Mesothelial cell of epicardium (in vitro differentiated cells): ENCODE data around the gene ATP7A. TPM values are rescaled to one million over a fixed set of nuclear protein-coding genes. Genes with fewer than 3 reads are reported as not detected.

Experiments used
- DNase-seq, 2 experiments: peaks; one replicate each; pipeline ENCODE4 v3.0.0; 2021; ENCODE audit warnings: low spot score in 2 of 2; ENCODE audit not compliant: unreplicated experiment in 2 of 2
- H3K27ac Mint-ChIP-seq: 2 replicates; pipeline ENCODE4 v1.8.0; 2021; ENCODE audit warnings: mixed read lengths
- H3K27me3 Mint-ChIP-seq: 2 replicates; pipeline ENCODE4 v1.8.0; 2021; ENCODE audit warnings: low read depth, mixed read lengths
- H3K36me3 Mint-ChIP-seq: 2 replicates; pipeline ENCODE4 v1.8.0; 2021; ENCODE audit warnings: mixed read lengths
- H3K4me1 Mint-ChIP-seq: 2 replicates; pipeline ENCODE4 v1.8.0; 2021; ENCODE audit warnings: mixed read lengths
- H3K4me3 Mint-ChIP-seq: 2 replicates; pipeline ENCODE4 v1.8.0; 2021; ENCODE audit warnings: mild to moderate bottlenecking, moderate library complexity, mixed read lengths
- H3K9me3 Mint-ChIP-seq: 2 replicates; pipeline ENCODE4 v1.8.0; 2021; ENCODE audit warnings: mixed read lengths
- CTCF ChIP-seq: fragments of 200-600 bp; sonication (generic); IDR thresholded peaks from one replicate; pipeline ENCODE4 v1.5.0; 2021; ENCODE audit warnings: antibody characterized with exemption; ENCODE audit not compliant: unreplicated experiment
- total RNA-seq: library from RNA; stranded (reverse); gene quantifications from 3 replicates; pipeline ENCODE4 v1.2.1, GENCODE V29; 2021

ATP7A gene
- total RNA-seq, 1 donor from 2014 or later, result 17.4 TPM

- Mint-ChIP-seq H3K27me3 (no peaks in the 10 kb centered on the region), H3K36me3 (no peaks in the 10 kb centered on the region), H3K9me3 (peaks cover 28% of the 10 kb centered on the region), H3K4me1 (no peaks in the 10 kb centered on the region), H3K27ac (no peak overlapping the region), H3K4me3 (no peak overlapping the region)
- no peak for DNase-seq
- TF ChIP-seq CTCF, result peak; percentile 20
Measured at GRCh38 chrX:78092296-78092695, 181.8 kb downstream of the ATP7A start.

GRCh38 chrX:78098108-78098507 lies 187.6 kb downstream of the ATP7A start:
- peaks cover 19% of the 10 kb centered on the region for H3K9me3 Mint-ChIP-seq
- no peak for DNase-seq
- peaks cover 9% of the 10 kb centered on the region for H3K4me1 Mint-ChIP-seq

More at GRCh38 chrX:78098108-78098507, 187.6 kb downstream of the ATP7A start:
- no peak overlapping the region for H3K27ac Mint-ChIP-seq
- H3K36me3 Mint-ChIP-seq, result no peaks in the 10 kb centered on the region
- no peak overlapping the region for H3K4me3 Mint-ChIP-seq
- no peaks in the 10 kb centered on the region for H3K27me3 Mint-ChIP-seq
- TF ChIP-seq CTCF, result no peak

Other genes starting within 250 kb of the ATP7A start
- 165 to 170 TPM (median 168 TPM) in 3 replicates for gene ATRX, start 124.5 kb upstream of the ATP7A start, total RNA-seq
- gene MAGT1, start 15.3 kb upstream of the ATP7A start, total RNA-seq, result 46.9 to 48.3 TPM (median 47.3 TPM) in 3 replicates
- 140 to 144 TPM (median 142 TPM) in 3 replicates for gene COX7B, start 11.2 kb upstream of the ATP7A start, total RNA-seq
- gene PGAM4, start 58.9 kb downstream of the ATP7A start, total RNA-seq, result not detected in 3 replicates
- 243 to 269 TPM (median 259 TPM) in 3 replicates for gene PGK1, start 193.6 kb downstream of the ATP7A start, total RNA-seq
- 14.6 to 15.9 TPM (median 15.7 TPM) in 3 replicates for gene TAF9B, start 229.0 kb downstream of the ATP7A start, total RNA-seq